IMR-90 (cell line): ENCODE measurements around the gene CFAP58. TPM values are rescaled to one million over a fixed set of nuclear protein-coding genes. Genes with fewer than 3 reads are reported as not detected.

ENCODE experiments used
- ATAC-seq: fragments of 200-7000 bp; cut with Tn5 transposase; 2 replicates; pipeline ENCODE4 v1.9.1; 2020; ENCODE audit warnings: low read depth, mild to moderate bottlenecking, moderate library complexity
- BruUV-seq: library from RNA; stranded (reverse); fragments of 400-500 nt; replicated peaks from 2 replicates; lab custom pipeline; 2021; lab: Mats Ljungman, UMichigan
- CTCF ChIA-PET: fragments of 300-600 bp; formaldehyde crosslinking; extraction: SDS; loops from one replicate; lab custom pipeline; 2021; ENCODE audit warnings: antibody characterized with exemption; lab: Yijun Ruan, JAX
- POLR2A ChIA-PET: fragments of 300-600 bp; sonication (Branson Sonifier 250); formaldehyde crosslinking; loops from one replicate; lab custom pipeline; 2022; ENCODE audit warnings: antibody characterized with exemption; ENCODE audit not compliant: unreplicated experiment; lab: Charles Lee
- DNase-seq: peaks from one replicate; pipeline ENCODE4 v3.0.0; 2013
- H2AFZ ChIP-seq: replicated peaks from 2 replicates; pipeline ENCODE3; 2013; ENCODE audit warnings: low read length, mild to moderate bottlenecking; ENCODE audit not compliant: poor library complexity
- H2AK5ac ChIP-seq: 2 replicates; pipeline ENCODE4 v1.6.1; 2013; ENCODE audit warnings: low read depth, low read length, inconsistent platforms
- H2AK9ac ChIP-seq: replicated peaks from 2 replicates; pipeline ENCODE3; 2013; ENCODE audit warnings: mild to moderate bottlenecking, low read depth, low read length, moderate library complexity; ENCODE audit not compliant: poor library complexity
- H2BK120ac ChIP-seq: 2 replicates; pipeline ENCODE4 v1.6.1; 2013; ENCODE audit warnings: low read depth, low read length, inconsistent platforms
- H2BK15ac ChIP-seq: 3 replicates; pipeline ENCODE4 v1.6.1; 2013; ENCODE audit warnings: low read depth, low read length, inconsistent platforms
- H2BK20ac ChIP-seq: 2 replicates; pipeline ENCODE4 v1.6.1; 2013; ENCODE audit warnings: low read depth, mild to moderate bottlenecking, inconsistent platforms, low read length, moderate library complexity
- H2BK5ac ChIP-seq: 2 replicates; pipeline ENCODE4 v1.6.1; 2013; ENCODE audit warnings: mild to moderate bottlenecking, low read depth, low read length, inconsistent platforms; ENCODE audit not compliant: poor library complexity, severe bottlenecking
- H3K14ac ChIP-seq: replicated peaks from 2 replicates; pipeline ENCODE4 v1.6.1; 2013; ENCODE audit warnings: low read depth, low read length, inconsistent platforms
- H3K18ac ChIP-seq: 2 replicates; pipeline ENCODE4 v1.6.1; 2013; ENCODE audit warnings: low read depth, low read length, control low read depth
- H3K23ac ChIP-seq: 2 replicates; pipeline ENCODE4 v1.6.1; 2013; ENCODE audit warnings: low read depth, low read length, inconsistent platforms
- H3K27ac ChIP-seq: 2 replicates; pipeline ENCODE4 v1.5.1; 2013; ENCODE audit warnings: mild to moderate bottlenecking, control low read depth, low read length; ENCODE audit not compliant: insufficient read depth
- H3K27me3 ChIP-seq: 2 replicates; pipeline ENCODE4 v1.6.1; 2013; ENCODE audit warnings: low read length; ENCODE audit not compliant: control insufficient read depth, insufficient read depth
- H3K36me3 ChIP-seq: 2 replicates; pipeline ENCODE4 v1.6.1; 2013; ENCODE audit warnings: low read length, mixed read lengths; ENCODE audit not compliant: control insufficient read depth, insufficient read depth
- H3K4ac ChIP-seq: 2 replicates; pipeline ENCODE4 v1.6.1; 2013; ENCODE audit warnings: low read depth, low read length, inconsistent platforms
- H3K4me1 ChIP-seq: 2 replicates; pipeline ENCODE4 v1.6.1; 2013; ENCODE audit warnings: low read length, mixed read lengths; ENCODE audit not compliant: control insufficient read depth, insufficient read depth
- H3K4me2 ChIP-seq: 2 replicates; pipeline ENCODE4 v1.6.1; 2013; ENCODE audit warnings: low read depth, mild to moderate bottlenecking, control low read depth, low read length, moderate library complexity
- H3K4me3 ChIP-seq: 2 replicates; pipeline ENCODE4 v1.5.1; 2013; ENCODE audit warnings: low read depth, mild to moderate bottlenecking, control low read depth, low read length, moderate library complexity; ENCODE audit not compliant: insufficient read depth
- H3K56ac ChIP-seq: 2 replicates; pipeline ENCODE4 v1.6.1; 2013; ENCODE audit warnings: low read length, inconsistent platforms; ENCODE audit not compliant: insufficient read depth; ENCODE audit errors: extremely low read depth
- H3K79me1 ChIP-seq, 2 experiments: 2 replicates each; pipeline ENCODE4 v1.6.1; 2013; ENCODE audit warnings: low read length in 2 of 2, inconsistent platforms in 1 of 2, low read depth in 1 of 2
- H3K9ac ChIP-seq: 2 replicates; pipeline ENCODE4 v1.6.1; 2013; ENCODE audit warnings: low read depth, low read length, control low read depth
- H3K9me1 ChIP-seq: 2 replicates; pipeline ENCODE4 v1.6.1; 2013; ENCODE audit warnings: low read length, inconsistent platforms; ENCODE audit not compliant: insufficient read depth
- H3K9me3 ChIP-seq: 2 replicates; pipeline ENCODE4 v1.6.1; 2013; ENCODE audit warnings: low read length; ENCODE audit not compliant: control insufficient read depth, insufficient read depth
- H4K20me1 ChIP-seq: 2 replicates; pipeline ENCODE4 v1.6.1; 2013; ENCODE audit warnings: low read length, inconsistent platforms; ENCODE audit not compliant: insufficient read depth
- H4K5ac ChIP-seq: 2 replicates; pipeline ENCODE4 v1.6.1; 2013; ENCODE audit warnings: mild to moderate bottlenecking, low read depth, low read length, control low read depth
- H4K8ac ChIP-seq, 2 experiments: 2 replicates each; pipeline ENCODE4 v1.6.1; 2013; ENCODE audit warnings: low read depth in 2 of 2, low read length in 2 of 2, control low read depth in 1 of 2, inconsistent platforms in 1 of 2
- H4K91ac ChIP-seq: 2 replicates; pipeline ENCODE4 v1.6.1; 2013; ENCODE audit warnings: low read depth, low read length, inconsistent platforms; ENCODE audit not compliant: insufficient read depth
- BHLHE40 ChIP-seq: fragments of 150-350 bp; IDR thresholded peaks from 2 replicates; pipeline ENCODE4 v1.6.1; 2016; ENCODE audit warnings: mild to moderate bottlenecking, low read depth, low read length
- CEBPB ChIP-seq: IDR thresholded peaks from 2 replicates; pipeline ENCODE4 v1.6.1; 2012; ENCODE audit warnings: low read depth, low read length, improper control_type of control experiment
- CHD1 ChIP-seq: IDR thresholded peaks from 2 replicates; pipeline ENCODE4 v1.6.1; 2012; ENCODE audit warnings: low read depth, low read length, improper control_type of control experiment
- FOS ChIP-seq: fragments of 150-350 bp; IDR thresholded peaks from 2 replicates; pipeline ENCODE4 v1.6.1; 2016; ENCODE audit warnings: low read depth, low read length
- MAFK ChIP-seq: IDR thresholded peaks from 2 replicates; pipeline ENCODE4 v1.6.1; 2012; ENCODE audit warnings: low read depth, low read length, improper control_type of control experiment
- MAZ ChIP-seq: IDR thresholded peaks from 2 replicates; pipeline ENCODE4 v1.6.1; 2012; ENCODE audit warnings: low read depth, mild to moderate bottlenecking, low read length, improper control_type of control experiment, moderate library complexity, borderline replicate concordance
- MXI1 ChIP-seq: IDR thresholded peaks from 2 replicates; pipeline ENCODE4 v1.6.1; 2012; ENCODE audit warnings: low read depth, mild to moderate bottlenecking, low read length, moderate library complexity, borderline replicate concordance
- NFE2L2 ChIP-seq: fragments of 150-350 bp; IDR thresholded peaks from 2 replicates; pipeline ENCODE4 v1.6.1; 2016; ENCODE audit warnings: low read depth, mild to moderate bottlenecking, low read length
- POLR2A ChIP-seq: IDR thresholded peaks from 2 replicates; pipeline ENCODE4 v1.6.1; 2012; ENCODE audit warnings: mild to moderate bottlenecking, low read depth, low read length
- RAD21 ChIP-seq: IDR thresholded peaks from 2 replicates; pipeline ENCODE4 v1.6.1; 2012; ENCODE audit warnings: low read length, improper control_type of control experiment
- RCOR1 ChIP-seq: IDR thresholded peaks from 2 replicates; pipeline ENCODE4 v1.6.1; 2012; ENCODE audit warnings: mild to moderate bottlenecking, low read length, improper control_type of control experiment; ENCODE audit not compliant: insufficient replicate concordance
- RFX5 ChIP-seq: IDR thresholded peaks from 2 replicates; pipeline ENCODE4 v1.8.0; 2012; ENCODE audit warnings: low read depth, mild to moderate bottlenecking, low read length, moderate library complexity
- SMC3 ChIP-seq: fragments of 150-350 bp; IDR thresholded peaks from 2 replicates; pipeline ENCODE4 v1.6.1; 2016; ENCODE audit warnings: low read depth, mild to moderate bottlenecking, antibody characterized with exemption, low read length, moderate library complexity
- whole genome bisulfite sequencing, 2 experiments: methylation state at CpG; one replicate each; pipeline versions ENCODE4 v1.1.5 to v1.1.7; 2013; ENCODE audit warnings: missing lambda C conversion rate in 2 of 2; ENCODE audit not compliant: insufficient read length in 1 of 2; ENCODE audit errors: extremely low coverage in 2 of 2; 5-methylcytosine and 5-hydroxymethylcytosine counted together
- dilution Hi-C: fragments of 300-500 bp; cut with HindIII; formaldehyde crosslinking; loops from one replicate; pipeline ENCODE4 v1.14.3; 2018; ENCODE audit warnings: low sequenced_read_pairs; ENCODE audit not compliant: unreplicated experiment
- in situ Hi-C: fragments of 300-500 bp; cut with MboI; formaldehyde crosslinking; loops from 3 replicates; pipeline ENCODE4 v1.14.3; 2019; ENCODE audit warnings: low sequenced_read_pairs, inconsistent platforms, mixed read lengths
- intact Hi-C: fragments of 100-400 bp; cut with micrococcal nuclease; formaldehyde crosslinking; loops from 2 replicates; pipeline ENCODE4 v1.10.0; 2022
- polyA plus RNA-seq, 3 experiments: library from polyadenylated mRNA; depleted of rRNA; stranded (reverse); fragments of >200 nt; gene quantifications; 2 replicates each; pipeline ENCODE4 v1.2.3, GENCODE V29; 2012; ENCODE audit warnings: low replicate concordance in 1 of 3
- total RNA-seq: library from RNA; depleted of rRNA; stranded (reverse); fragments of >200 nt; gene quantifications from 2 replicates; pipeline ENCODE4 v1.2.3, GENCODE V29; 2012
- TF ChIP-seq, protein P1 (sequence below): fragments of 150-350 bp; IDR thresholded peaks from 2 replicates; pipeline ENCODE4 v1.6.1; 2016; ENCODE audit warnings: low read depth, mild to moderate bottlenecking, low read length, moderate library complexity, borderline replicate concordance
- TF ChIP-seq, protein P2 (sequence below): fragments of 150-350 bp; IDR thresholded peaks from 2 replicates; pipeline ENCODE4 v1.6.1; 2017; ENCODE audit warnings: mild to moderate bottlenecking, antibody characterized with exemption, low read length, low read depth
- TF ChIP-seq, protein P3 (sequence below): conservative IDR thresholded peaks from 2 replicates; pipeline ENCODE4 v1.5.1; 2012; ENCODE audit warnings: mild to moderate bottlenecking, low read depth, low read length, improper control_type of control experiment

Gene CFAP58
- total and polyA plus RNA-seq, 2 of the 4 experiments (the other 2 are of a cell fraction), result 0.36 to 0.72 TPM

DNA sequence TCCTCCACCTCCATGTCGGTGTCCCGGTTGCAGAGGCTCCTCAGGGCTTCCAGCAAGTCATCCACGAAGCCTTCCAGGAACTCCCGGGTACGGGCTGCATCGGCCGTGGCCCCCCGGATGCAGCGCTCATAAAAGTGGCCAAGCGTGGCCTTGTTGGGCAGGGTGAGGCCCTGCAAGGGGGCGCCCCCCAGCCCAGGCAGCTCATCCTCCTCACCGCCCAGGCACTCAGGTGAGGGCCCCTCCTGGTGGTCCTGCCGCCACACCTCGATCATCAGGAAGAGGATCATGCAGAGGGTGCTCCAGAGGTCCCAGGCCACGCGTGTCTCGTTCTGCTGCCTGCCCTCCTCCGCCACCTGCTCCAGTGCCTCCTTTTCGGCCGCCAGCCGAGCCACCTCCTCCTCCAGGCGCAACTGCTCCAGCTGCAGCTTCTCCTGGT, 38.1 kb upstream of the CFAP58 start:
- Histone ChIP-seq H2AFZ (no peak overlapping the region), H3K9me1 (peaks cover 53% of the 10 kb centered on the region), H3K4me1 (peaks cover 38% of the 10 kb centered on the region), H3K4me3 (no peak overlapping the region), H3K14ac (no peak overlapping the region), H4K91ac (no peak overlapping the region), H2BK120ac (no peak overlapping the region), H4K20me1 (peaks cover 86% of the 10 kb centered on the region), H2BK20ac (no peak overlapping the region), H2BK5ac (no peak overlapping the region), H3K36me3 (peaks cover 45% of the 10 kb centered on the region), H2AK5ac (no peak overlapping the region), H3K56ac (no peak overlapping the region), H3K9ac (no peak overlapping the region), H3K18ac (no peak overlapping the region), H3K9me3 (no peaks in the 10 kb centered on the region), H3K23ac (no peak overlapping the region), H3K4ac (no peak overlapping the region), H2AK9ac (no peak overlapping the region), H3K27ac (no peak overlapping the region), H4K8ac (no peak overlapping the region), H3K4me2 (no peak overlapping the region), H4K5ac (no peak overlapping the region), H3K79me1 (peaks cover 26 to 97% of the 10 kb centered on the region in 2 experiments), H2BK15ac (no peak overlapping the region), H3K27me3 (no peaks in the 10 kb centered on the region)
- DNase-seq, result no peak
- TF ChIP-seq RFX5 (no peak), RAD21 (no peak), BHLHE40 (no peak), MAZ (no peak), RCOR1 (no peak), CEBPB (no peak), FOS (no peak), MXI1 (no peak), CHD1 (no peak), NFE2L2 (no peak), SMC3 (no peak), MAFK (no peak), POLR2A (no peak)
- TF ChIP-seq, protein P1, sequence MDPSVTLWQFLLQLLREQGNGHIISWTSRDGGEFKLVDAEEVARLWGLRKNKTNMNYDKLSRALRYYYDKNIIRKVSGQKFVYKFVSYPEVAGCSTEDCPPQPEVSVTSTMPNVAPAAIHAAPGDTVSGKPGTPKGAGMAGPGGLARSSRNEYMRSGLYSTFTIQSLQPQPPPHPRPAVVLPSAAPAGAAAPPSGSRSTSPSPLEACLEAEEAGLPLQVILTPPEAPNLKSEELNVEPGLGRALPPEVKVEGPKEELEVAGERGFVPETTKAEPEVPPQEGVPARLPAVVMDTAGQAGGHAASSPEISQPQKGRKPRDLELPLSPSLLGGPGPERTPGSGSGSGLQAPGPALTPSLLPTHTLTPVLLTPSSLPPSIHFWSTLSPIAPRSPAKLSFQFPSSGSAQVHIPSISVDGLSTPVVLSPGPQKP, result no peak
- TF ChIP-seq, protein P2, sequence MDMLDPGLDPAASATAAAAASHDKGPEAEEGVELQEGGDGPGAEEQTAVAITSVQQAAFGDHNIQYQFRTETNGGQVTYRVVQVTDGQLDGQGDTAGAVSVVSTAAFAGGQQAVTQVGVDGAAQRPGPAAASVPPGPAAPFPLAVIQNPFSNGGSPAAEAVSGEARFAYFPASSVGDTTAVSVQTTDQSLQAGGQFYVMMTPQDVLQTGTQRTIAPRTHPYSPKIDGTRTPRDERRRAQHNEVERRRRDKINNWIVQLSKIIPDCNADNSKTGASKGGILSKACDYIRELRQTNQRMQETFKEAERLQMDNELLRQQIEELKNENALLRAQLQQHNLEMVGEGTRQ, result no peak
- TF ChIP-seq, protein P3, sequence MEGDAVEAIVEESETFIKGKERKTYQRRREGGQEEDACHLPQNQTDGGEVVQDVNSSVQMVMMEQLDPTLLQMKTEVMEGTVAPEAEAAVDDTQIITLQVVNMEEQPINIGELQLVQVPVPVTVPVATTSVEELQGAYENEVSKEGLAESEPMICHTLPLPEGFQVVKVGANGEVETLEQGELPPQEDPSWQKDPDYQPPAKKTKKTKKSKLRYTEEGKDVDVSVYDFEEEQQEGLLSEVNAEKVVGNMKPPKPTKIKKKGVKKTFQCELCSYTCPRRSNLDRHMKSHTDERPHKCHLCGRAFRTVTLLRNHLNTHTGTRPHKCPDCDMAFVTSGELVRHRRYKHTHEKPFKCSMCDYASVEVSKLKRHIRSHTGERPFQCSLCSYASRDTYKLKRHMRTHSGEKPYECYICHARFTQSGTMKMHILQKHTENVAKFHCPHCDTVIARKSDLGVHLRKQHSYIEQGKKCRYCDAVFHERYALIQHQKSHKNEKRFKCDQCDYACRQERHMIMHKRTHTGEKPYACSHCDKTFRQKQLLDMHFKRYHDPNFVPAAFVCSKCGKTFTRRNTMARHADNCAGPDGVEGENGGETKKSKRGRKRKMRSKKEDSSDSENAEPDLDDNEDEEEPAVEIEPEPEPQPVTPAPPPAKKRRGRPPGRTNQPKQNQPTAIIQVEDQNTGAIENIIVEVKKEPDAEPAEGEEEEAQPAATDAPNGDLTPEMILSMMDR, result no peak
- in situ Hi-C loops, result no loop called here
- ATAC-seq, result no peak
- dilution Hi-C loops, result no loop called here
- POLR2A ChIA-PET, result interaction anchor here (0.6 kb wide), 1 partner anchor 15 kb away, joined by 3 read pairs; no protein-coding TSS in a partner anchor
- CTCF ChIA-PET, result no interaction called here
- no TSS peak for BruUV-seq
- intact Hi-C loops, result no loop called here
- WGBS, 2 experiments, result 98% methylated on average over 22 of the region's 22 CpGs; no CpG with 5 or more reads in 1 of the 2 experiments
